ENCODE measurements around the gene CPSF6.

Gene CPSF6

GRCh38 chr12:69238589-69239351, 599 bp upstream of the CPSF6 start:
- peaks cover 30% of the 10 kb centered on the region for H3F3A ChIP-seq (ENCODE audit: insufficient read depth, low read length)
- H3K9me3 ChIP-seq (replicated peaks; ENCODE audit: insufficient read depth, low read length), result no peaks in the 10 kb centered on the region
- peaks cover 39% of the 10 kb centered on the region for H3K79me2 ChIP-seq (ENCODE audit: low read length)
- H2AFZ ChIP-seq (ENCODE audit: low read length), result peak overlapping the region; percentile 86
- peak overlapping the region; percentile 62 for H3K4me3 ChIP-seq (ENCODE audit: low read length)
- H3K9ac ChIP-seq (ENCODE audit: low read length), result peak overlapping the region; percentile 61; the same call in 1 of the 2 replicates
- TF ChIP-seq EZH2phosphoT487 (IDR thresholded peaks at IDR 0.05; ENCODE audit: low read length), result no peak
- no peak for TF ChIP-seq CTCF (IDR thresholded peaks at IDR 0.05; ENCODE audit: low read length)
- TF ChIP-seq EZH2 (optimal IDR thresholded peaks at IDR 0.05; ENCODE audit: low read depth, low read length), result no peak
- no peaks in the 10 kb centered on the region; the same call in 1 of the 2 replicates for H3K36me3 ChIP-seq (replicated peaks; ENCODE audit: insufficient read depth, low read length)
- H3K9me2 ChIP-seq (replicated peaks; ENCODE audit: insufficient read depth, low read length), result no peaks in the 10 kb centered on the region
- H4K20me1 ChIP-seq (ENCODE audit: insufficient read depth, low read length), result peaks cover 27% of the 10 kb centered on the region
- no peak for DNase-seq
- peak overlapping the region; percentile 71 for H3K4me2 ChIP-seq (ENCODE audit: low read depth, low read length)
- H3K27me3 ChIP-seq (replicated peaks; ENCODE audit: insufficient read depth, low read length), result no peaks in the 10 kb centered on the region
- H3K27ac ChIP-seq (ENCODE audit: low read length), result peak overlapping the region; percentile 37; the same call in 1 of the 2 replicates
- peaks cover 31% of the 10 kb centered on the region for H3K4me1 ChIP-seq (ENCODE audit: low read length)

- peaks cover 30% of the 10 kb centered on the region for H3F3A ChIP-seq (ENCODE audit: insufficient read depth, low read length)
- H2AFZ ChIP-seq (ENCODE audit: low read length), result no peak overlapping the region
- peaks cover 36% of the 10 kb centered on the region for H4K20me1 ChIP-seq (ENCODE audit: insufficient read depth, low read length)
These were observed 707 bp downstream of the CPSF6 start for GRCh38 chr12:69239922-69240630.

GRCh38 chr12:69240631-69240995, 1.2 kb downstream of the CPSF6 start:
- Histone ChIP-seq H3F3A (ENCODE audit: insufficient read depth, low read length) (peaks cover 30% of the 10 kb centered on the region), H3K9me3 (replicated peaks; ENCODE audit: insufficient read depth, low read length) (no peaks in the 10 kb centered on the region), H3K4me1 (ENCODE audit: low read length) (peaks cover 35% of the 10 kb centered on the region), H3K9ac (ENCODE audit: low read length) (peak overlapping the region; percentile 91), H3K79me2 (ENCODE audit: low read length) (peaks cover 58% of the 10 kb centered on the region), H3K4me3 (ENCODE audit: low read length) (peak overlapping the region; percentile 85), H3K27me3 (replicated peaks; ENCODE audit: insufficient read depth, low read length) (no peaks in the 10 kb centered on the region), H3K9me2 (replicated peaks; ENCODE audit: insufficient read depth, low read length) (no peaks in the 10 kb centered on the region), H3K36me3 (replicated peaks; ENCODE audit: insufficient read depth, low read length) (no peaks in the 10 kb centered on the region; the same call in 1 of the 2 replicates), H3K4me2 (ENCODE audit: low read depth, low read length) (peak overlapping the region; percentile 99), H2AFZ (ENCODE audit: low read length) (no peak overlapping the region), H4K20me1 (ENCODE audit: insufficient read depth, low read length) (peaks cover 41% of the 10 kb centered on the region), H3K27ac (ENCODE audit: low read length) (peak overlapping the region; percentile 92)
- TF ChIP-seq CTCF (IDR thresholded peaks at IDR 0.05; ENCODE audit: low read length) (no peak), EZH2 (optimal IDR thresholded peaks at IDR 0.05; ENCODE audit: low read depth, low read length) (no peak), EZH2phosphoT487 (IDR thresholded peaks at IDR 0.05; ENCODE audit: low read length) (no peak)
- DNase-seq, result peak; percentile 75

More at GRCh38 chr12:69239922-69240630, 707 bp downstream of the CPSF6 start:
- Histone ChIP-seq H3K27me3 (replicated peaks; ENCODE audit: insufficient read depth, low read length) (no peaks in the 10 kb centered on the region), H3K4me2 (ENCODE audit: low read depth, low read length) (peak overlapping the region; percentile 99), H3K36me3 (replicated peaks; ENCODE audit: insufficient read depth, low read length) (no peaks in the 10 kb centered on the region; the same call in 1 of the 2 replicates), H3K4me3 (ENCODE audit: low read length) (peak overlapping the region; percentile 85), H3K9me2 (replicated peaks; ENCODE audit: insufficient read depth, low read length) (no peaks in the 10 kb centered on the region), H3K4me1 (ENCODE audit: low read length) (peaks cover 35% of the 10 kb centered on the region), H3K9ac (ENCODE audit: low read length) (peak overlapping the region; percentile 91), H3K27ac (ENCODE audit: low read length) (peak overlapping the region; percentile 92), H3K9me3 (replicated peaks; ENCODE audit: insufficient read depth, low read length) (no peaks in the 10 kb centered on the region), H3K79me2 (ENCODE audit: low read length) (peaks cover 52% of the 10 kb centered on the region)
- TF ChIP-seq EZH2 (optimal IDR thresholded peaks at IDR 0.05; ENCODE audit: low read depth, low read length) (no peak), EZH2phosphoT487 (IDR thresholded peaks at IDR 0.05; ENCODE audit: low read length) (no peak), CTCF (IDR thresholded peaks at IDR 0.05; ENCODE audit: low read length) (no peak)
- peak; percentile 40 for DNase-seq
